ENCODE results near the gene RXFP4. TPM values are rescaled to one million over a fixed set of nuclear protein-coding genes. Genes with fewer than 3 reads are reported as not detected.

RXFP4 gene
- total RNA-seq, 4 donors from 2014 or later = not detected

GRCh38 chr1:155968670-155969069, 27.2 kb downstream of the RXFP4 start:
- H3K4me1 ChIP-seq = peaks cover 0 to 73% (median 64%) of the 10 kb centered on the region in 4 donors
- no peaks in the 10 kb centered on the region for H3K27me3 ChIP-seq
- peak overlapping the region in 3 of 4 donors; percentile 65 to 87 (median 86) for H3K27ac ChIP-seq
- peaks cover 5 to 50% (median 30%) of the 10 kb centered on the region in 3 donors for H3K36me3 ChIP-seq
- H3K9me3 ChIP-seq = no peaks in the 10 kb centered on the region
- DNase-seq (ENCODE audit: low spot score in 2 of 2) = no peak
- WGBS, 2 donors = 22 to 28% methylated on average over 3 of the region's 3 CpGs
- TF ChIP-seq POLR2A (IDR thresholded peaks at IDR 0.05) (no peak), EP300 (IDR thresholded peaks at IDR 0.05) (no peak)
- TF ChIP-seq, protein P1, sequence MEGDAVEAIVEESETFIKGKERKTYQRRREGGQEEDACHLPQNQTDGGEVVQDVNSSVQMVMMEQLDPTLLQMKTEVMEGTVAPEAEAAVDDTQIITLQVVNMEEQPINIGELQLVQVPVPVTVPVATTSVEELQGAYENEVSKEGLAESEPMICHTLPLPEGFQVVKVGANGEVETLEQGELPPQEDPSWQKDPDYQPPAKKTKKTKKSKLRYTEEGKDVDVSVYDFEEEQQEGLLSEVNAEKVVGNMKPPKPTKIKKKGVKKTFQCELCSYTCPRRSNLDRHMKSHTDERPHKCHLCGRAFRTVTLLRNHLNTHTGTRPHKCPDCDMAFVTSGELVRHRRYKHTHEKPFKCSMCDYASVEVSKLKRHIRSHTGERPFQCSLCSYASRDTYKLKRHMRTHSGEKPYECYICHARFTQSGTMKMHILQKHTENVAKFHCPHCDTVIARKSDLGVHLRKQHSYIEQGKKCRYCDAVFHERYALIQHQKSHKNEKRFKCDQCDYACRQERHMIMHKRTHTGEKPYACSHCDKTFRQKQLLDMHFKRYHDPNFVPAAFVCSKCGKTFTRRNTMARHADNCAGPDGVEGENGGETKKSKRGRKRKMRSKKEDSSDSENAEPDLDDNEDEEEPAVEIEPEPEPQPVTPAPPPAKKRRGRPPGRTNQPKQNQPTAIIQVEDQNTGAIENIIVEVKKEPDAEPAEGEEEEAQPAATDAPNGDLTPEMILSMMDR (IDR thresholded peaks at IDR 0.05) = no peak
- no peak overlapping the region for H3K4me3 ChIP-seq

DNA sequence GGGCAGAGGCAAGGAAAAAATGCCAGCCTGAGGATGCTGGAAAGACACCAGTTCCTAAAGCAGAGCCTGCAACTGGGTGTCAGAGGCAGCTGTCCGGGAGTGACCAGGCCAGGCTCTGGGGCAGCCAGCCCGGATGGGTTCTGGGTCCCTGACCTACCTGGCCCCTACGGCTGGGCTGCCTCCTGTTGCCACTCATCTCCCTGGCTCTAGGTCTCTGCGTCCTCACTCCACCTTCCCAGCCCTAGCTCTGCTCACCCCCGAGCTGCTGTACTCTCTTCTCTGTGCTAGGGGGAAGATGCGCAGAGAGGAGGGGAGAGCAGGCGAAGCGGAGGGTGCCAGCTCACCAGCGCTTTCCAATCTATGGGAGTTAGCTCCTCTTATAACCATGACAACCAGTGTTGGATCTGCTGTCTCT, 27.9 kb downstream of the RXFP4 start:
- Histone ChIP-seq H3K4me3 (no peak overlapping the region), H3K36me3 (peaks cover 4 to 44% (median 28%) of the 10 kb centered on the region in 3 donors), H3K27me3 (no peaks in the 10 kb centered on the region), H3K4me1 (peaks cover 0 to 80% (median 71%) of the 10 kb centered on the region in 4 donors), H3K9me3 (no peaks in the 10 kb centered on the region), H3K27ac (peak overlapping the region in 3 of 4 donors; percentile 61 to 87 (median 86))
- DNase-seq (ENCODE audit: low spot score in 2 of 2) = no peak
- TF ChIP-seq EP300 (IDR thresholded peaks at IDR 0.05) (no peak), POLR2A (IDR thresholded peaks at IDR 0.05) (no peak)
- WGBS, 2 donors = 76 to 79% methylated on average over 9 of the region's 9 CpGs

GRCh38 chr1:155970531-155971167, 29.2 kb downstream of the RXFP4 start:
- Histone ChIP-seq H3K4me1 (peaks cover 0 to 93% (median 84%) of the 10 kb centered on the region in 4 donors), H3K27me3 (no peaks in the 10 kb centered on the region), H3K9me3 (no peaks in the 10 kb centered on the region), H3K27ac (peak overlapping the region in 3 of 4 donors; percentile 51 to 87 (median 86)), H3K36me3 (peaks cover 0 to 31% (median 15%) of the 10 kb centered on the region in 3 donors), H3K4me3 (no peak overlapping the region)
- peak; percentile 45 to 66 for DNase-seq (ENCODE audit: low spot score in 2 of 2)
- peak in 1 of 2 donors; percentile 65 for TF ChIP-seq EP300 (IDR thresholded peaks at IDR 0.05)
- no peak for TF ChIP-seq POLR2A (IDR thresholded peaks at IDR 0.05)
- 14 to 16% methylated on average over 11 of the region's 11 CpGs for WGBS, 2 donors

DNA sequence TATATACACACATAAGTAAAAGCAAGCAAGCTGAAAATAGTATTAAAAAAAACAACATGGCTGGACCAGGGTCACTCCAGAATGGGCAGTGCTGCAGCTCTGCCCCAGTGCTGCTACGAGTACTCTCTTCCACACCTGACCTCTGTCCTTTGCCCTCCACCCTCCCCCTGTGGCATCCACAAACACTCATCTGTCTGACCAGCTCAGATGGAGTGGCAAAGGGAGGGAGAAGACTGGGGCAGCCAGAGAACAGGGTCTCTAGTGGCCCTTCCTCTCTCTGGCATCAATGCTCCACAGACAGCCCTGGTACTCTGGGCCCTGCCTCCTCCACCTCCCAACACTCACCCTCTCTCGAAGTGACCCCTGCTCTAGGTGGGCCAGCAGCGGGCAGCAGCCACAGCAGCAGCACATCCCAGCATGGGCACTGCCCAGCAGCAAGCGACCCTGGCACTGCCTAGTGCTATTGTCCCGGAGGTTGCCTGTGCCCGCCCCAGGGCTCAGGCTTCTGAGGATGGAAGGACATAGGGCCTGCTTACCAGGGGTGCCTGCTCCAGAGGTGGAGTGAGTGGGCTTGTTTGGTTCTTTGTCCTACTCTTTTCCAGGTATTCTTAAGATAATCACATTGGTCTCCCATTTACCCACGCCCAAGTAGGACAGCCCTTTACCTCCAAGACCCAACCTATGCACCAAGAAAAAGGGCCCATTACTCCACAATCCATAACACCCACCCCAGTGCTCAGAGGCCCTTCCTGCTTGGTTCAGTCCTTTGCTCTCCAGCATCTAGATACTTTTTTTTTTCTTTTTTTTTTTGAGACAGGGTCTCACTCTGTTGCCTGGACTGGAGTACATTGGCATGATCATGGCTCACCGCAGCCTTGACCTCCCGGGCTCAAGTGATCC, 30.7 kb downstream of the RXFP4 start:
- Histone ChIP-seq H3K27ac (peak overlapping the region in 2 of 4 donors; percentile 61 to 87), H3K4me1 (peaks cover 0 to 100% (median 86%) of the 10 kb centered on the region in 4 donors), H3K27me3 (no peaks in the 10 kb centered on the region), H3K36me3 (peaks cover 0 to 16% (median 0%) of the 10 kb centered on the region in 3 donors), H3K4me3 (no peak overlapping the region), H3K9me3 (no peaks in the 10 kb centered on the region)
- WGBS, 2 donors = 55 to 65% methylated on average over 9 of the region's 9 CpGs
- TF ChIP-seq, protein P1 (IDR thresholded peaks at IDR 0.05) = no peak
- TF ChIP-seq EP300 (IDR thresholded peaks at IDR 0.05) (no peak), POLR2A (IDR thresholded peaks at IDR 0.05) (no peak)
- DNase-seq (ENCODE audit: low spot score in 2 of 2) = no peak

DNA sequence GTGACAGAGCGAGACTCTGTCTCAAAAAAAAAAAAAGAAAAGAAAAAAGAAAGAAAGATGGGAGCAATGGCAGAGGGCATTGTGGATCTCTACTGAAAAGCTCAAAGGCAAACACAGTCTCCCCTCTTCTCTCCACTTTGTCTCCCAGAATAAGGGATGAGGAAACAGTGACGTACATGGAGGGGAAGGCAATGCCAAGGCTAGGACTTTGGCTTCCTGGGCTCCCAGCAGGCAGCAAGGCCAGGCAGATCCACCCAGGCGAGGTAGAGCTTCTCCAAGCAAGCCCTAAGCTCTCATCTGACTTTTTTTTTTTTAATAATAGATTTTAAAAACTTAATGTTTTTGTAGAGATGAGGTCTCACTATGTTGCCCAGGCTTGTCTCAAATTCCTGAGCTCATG, 32.3 kb downstream of the RXFP4 start:
- Histone ChIP-seq H3K27me3 (no peaks in the 10 kb centered on the region), H3K9me3 (no peaks in the 10 kb centered on the region), H3K4me3 (no peak overlapping the region), H3K27ac (peak overlapping the region; percentile 2 to 97 (median 92)), H3K4me1 (peaks cover 0 to 89% (median 71%) of the 10 kb centered on the region in 4 donors), H3K36me3 (peaks cover 0 to 11% (median 0%) of the 10 kb centered on the region in 3 donors)
- WGBS, 2 donors = 57 to 61% methylated on average over 3 of the region's 3 CpGs
- DNase-seq (ENCODE audit: low spot score in 2 of 2) = no peak
- no peak for TF ChIP-seq EP300 (IDR thresholded peaks at IDR 0.05)

GRCh38 chr1:155974208-155975115, 33.0 kb downstream of the RXFP4 start:
- WGBS, 2 donors = 30 to 38% methylated on average over 13 of the region's 13 CpGs
- H3K27me3 ChIP-seq = no peaks in the 10 kb centered on the region
- H3K4me3 ChIP-seq = peak overlapping the region in 3 of 4 donors; percentile 21 to 80 (median 70)
- H3K4me1 ChIP-seq = peaks cover 0 to 89% (median 71%) of the 10 kb centered on the region in 4 donors
- peaks cover 0 to 4% (median 0%) of the 10 kb centered on the region in 3 donors for H3K36me3 ChIP-seq
- no peak for DNase-seq (ENCODE audit: low spot score in 2 of 2)
- H3K27ac ChIP-seq = peak overlapping the region; percentile 2 to 97 (median 92)
- H3K9me3 ChIP-seq = no peaks in the 10 kb centered on the region
- TF ChIP-seq, protein P1 (IDR thresholded peaks at IDR 0.05) = no peak
- TF ChIP-seq EP300 (IDR thresholded peaks at IDR 0.05) = no peak
- no peak for TF ChIP-seq POLR2A (IDR thresholded peaks at IDR 0.05)
